Measurements from ENCODE around the gene SLC34A1. TPM values are rescaled to one million over a fixed set of nuclear protein-coding genes. Genes with fewer than 3 reads are reported as not detected.

SLC34A1 gene
- not detected in 5 replicates for total RNA-seq (2022; extraction: Qiagen RNA extraction; ENCODE audit: low read depth)

GRCh38 chr5:177384134-177384533, at the start of gene SLC34A1:
Gene SLC34A1 (plus strand): TSS chr5:177384434. CDS start chr5:177385742, 1,308 bp downstream.

GRCh38 chr5:177351392-177352329, 32.6 kb upstream of the SLC34A1 start, which contains the start of gene LMAN2:
Gene LMAN2 (minus strand): TSS chr5:177351668. CDS start chr5:177351647, 21 bp downstream.

GRCh38 chr5:177357459-177358351, 26.5 kb upstream of the SLC34A1 start, which contains the start of gene RGS14:
Gene RGS14 (plus strand): TSS chr5:177357924. CDS start chr5:177358025, 101 bp downstream.

GRCh38 chr5:177399997-177400868, 16.0 kb downstream of the SLC34A1 start, which contains the start of gene PFN3:
Gene PFN3 (minus strand): TSS chr5:177400661. CDS start chr5:177400576, 85 bp downstream.

GRCh38 chr5:177409043-177409801, 25.0 kb downstream of the SLC34A1 start, which contains the start of gene F12:
Gene F12 (minus strand): TSS chr5:177409564. CDS start chr5:177409527, 37 bp downstream.

GRCh38 chr5:177426566-177427210, 42.5 kb downstream of the SLC34A1 start, which contains the start of gene GRK6:
Gene GRK6 (plus strand): TSS chr5:177426676. CDS start chr5:177426846, 170 bp downstream.

GRCh38 chr5:177446200-177447065, 62.2 kb downstream of the SLC34A1 start, which contains the start of gene PRR7:
Gene PRR7 (plus strand): TSS chr5:177446814. CDS start chr5:177455068, 8,254 bp downstream.

Other genes starting within 250 kb of the SLC34A1 start
- 25.4 to 29.7 TPM (median 26.3 TPM) in 5 replicates for gene RAB24, start 80.7 kb upstream of the SLC34A1 start, total RNA-seq (2022; extraction: Qiagen RNA extraction; ENCODE audit: low read depth)
- 267 to 389 TPM (median 379 TPM) in 5 replicates for gene PRELID1, start 80.6 kb upstream of the SLC34A1 start, total RNA-seq (2022; extraction: Qiagen RNA extraction; ENCODE audit: low read depth)
- gene MXD3, start 72.5 kb upstream of the SLC34A1 start, total RNA-seq (2022; extraction: Qiagen RNA extraction; ENCODE audit: low read depth): 13.3 to 21.8 TPM (median 18.7 TPM) in 5 replicates
- 188 to 233 TPM (median 193 TPM) in 5 replicates for gene LMAN2, start 32.8 kb upstream of the SLC34A1 start, total RNA-seq (2022; extraction: Qiagen RNA extraction; ENCODE audit: low read depth)
- 3.0 to 8.2 TPM (median 6.2 TPM) in 5 replicates for gene RGS14, start 26.5 kb upstream of the SLC34A1 start, total RNA-seq (2022; extraction: Qiagen RNA extraction; ENCODE audit: low read depth)
- gene PFN3, start 16.2 kb downstream of the SLC34A1 start, total RNA-seq (2022; extraction: Qiagen RNA extraction; ENCODE audit: low read depth): not detected in 5 replicates
- 13.4 to 26.6 TPM (median 21.8 TPM) in 5 replicates for gene F12, start 25.1 kb downstream of the SLC34A1 start, total RNA-seq (2022; extraction: Qiagen RNA extraction; ENCODE audit: low read depth)
- gene GRK6, start 42.2 kb downstream of the SLC34A1 start, total RNA-seq (2022; extraction: Qiagen RNA extraction; ENCODE audit: low read depth): 19.5 to 27.2 TPM (median 23.5 TPM) in 5 replicates
- 14.4 to 39.0 TPM (median 34.3 TPM) in 5 replicates for gene PRR7, start 62.4 kb downstream of the SLC34A1 start, total RNA-seq (2022; extraction: Qiagen RNA extraction; ENCODE audit: low read depth)
- gene DBN1, start 89.2 kb downstream of the SLC34A1 start, total RNA-seq (2022; extraction: Qiagen RNA extraction; ENCODE audit: low read depth): 54.2 to 72.8 TPM (median 63.0 TPM) in 5 replicates
- 75.2 to 112 TPM (median 99.1 TPM) in 5 replicates for gene PDLIM7, start 113.2 kb downstream of the SLC34A1 start, total RNA-seq (2022; extraction: Qiagen RNA extraction; ENCODE audit: low read depth)
- gene DOK3, start 125.4 kb downstream of the SLC34A1 start, total RNA-seq (2022; extraction: Qiagen RNA extraction; ENCODE audit: low read depth): 3.4 to 6.8 TPM (median 4.7 TPM) in 5 replicates
- gene DDX41, start 132.5 kb downstream of the SLC34A1 start, total RNA-seq (2022; extraction: Qiagen RNA extraction; ENCODE audit: low read depth): 106 to 129 TPM (median 119 TPM) in 5 replicates
- gene FAM193B, start 170.1 kb downstream of the SLC34A1 start, total RNA-seq (2022; extraction: Qiagen RNA extraction; ENCODE audit: low read depth): 23.8 to 35.4 TPM (median 30.9 TPM) in 5 replicates
- gene TMED9, start 207.8 kb downstream of the SLC34A1 start, total RNA-seq (2022; extraction: Qiagen RNA extraction; ENCODE audit: low read depth): 277 to 298 TPM (median 279 TPM) in 5 replicates
- 21.4 to 30.9 TPM (median 26.5 TPM) in 5 replicates for gene B4GALT7, start 215.7 kb downstream of the SLC34A1 start, total RNA-seq (2022; extraction: Qiagen RNA extraction; ENCODE audit: low read depth)